Activated CD8-positive, alpha-beta T cell treated with anti-CD3 and anti-CD28 coated beads for 36 hours (primary cell): Measurements from ENCODE around the gene MDH2. TPM values are rescaled to one million over a fixed set of nuclear protein-coding genes. Genes with fewer than 3 reads are reported as not detected.

Experiments used
- ATAC-seq: fragments of 200-7000 bp; cut with Tn5 transposase; one replicate; pipeline ENCODE4 v1.10.0; 2021; ENCODE audit warnings: mild to moderate bottlenecking, moderate library complexity
- CTCF ChIA-PET: fragments of 350-600 bp; sonication (Branson Sonifier 250); formaldehyde crosslinking; loops from one replicate; lab custom pipeline; 2021; ENCODE audit warnings: antibody characterized with exemption; lab: Charles Lee
- POLR2A ChIA-PET: fragments of 350-600 bp; sonication (Branson Sonifier 250); formaldehyde crosslinking; loops from one replicate; lab custom pipeline; 2021; ENCODE audit warnings: antibody characterized with exemption; lab: Charles Lee
- DNase-seq: peaks from one replicate; pipeline ENCODE4 v3.0.0-alpha.2; 2020
- H3K27ac Mint-ChIP-seq: one replicate; pipeline ENCODE4 v1.8.0; 2021; ENCODE audit warnings: mild to moderate bottlenecking, mixed read lengths
- H3K27me3 Mint-ChIP-seq: one replicate; pipeline ENCODE4 v1.8.0; 2021; ENCODE audit warnings: mixed read lengths
- H3K36me3 Mint-ChIP-seq: one replicate; pipeline ENCODE4 v1.8.0; 2021; ENCODE audit warnings: low read depth, mixed read lengths
- H3K4me1 Mint-ChIP-seq: one replicate; pipeline ENCODE4 v1.8.0; 2021; ENCODE audit warnings: low read depth, mixed read lengths
- H3K4me3 Mint-ChIP-seq: one replicate; pipeline ENCODE4 v1.8.0; 2021; ENCODE audit warnings: mild to moderate bottlenecking, moderate library complexity, mixed read lengths
- H3K9me3 Mint-ChIP-seq: one replicate; pipeline ENCODE4 v1.8.0; 2021; ENCODE audit warnings: mixed read lengths
- CTCF ChIP-seq: fragments of 200-600 bp; IDR thresholded peaks from one replicate; pipeline ENCODE4 v1.8.0; 2022; ENCODE audit warnings: antibody characterized with exemption, mild to moderate bottlenecking
- intact Hi-C: fragments of 100-400 bp; cut with micrococcal nuclease; formaldehyde crosslinking; loops from one replicate; pipeline ENCODE4 v1.10.0; 2022
- total RNA-seq, 2 experiments: library from RNA; stranded (reverse); gene quantifications; one replicate each; pipeline ENCODE4 v1.2.3, GENCODE V29; 2021

The MDH2 gene
- total RNA-seq, 2 experiments from 2014 or later = 278 to 292 TPM

DNA sequence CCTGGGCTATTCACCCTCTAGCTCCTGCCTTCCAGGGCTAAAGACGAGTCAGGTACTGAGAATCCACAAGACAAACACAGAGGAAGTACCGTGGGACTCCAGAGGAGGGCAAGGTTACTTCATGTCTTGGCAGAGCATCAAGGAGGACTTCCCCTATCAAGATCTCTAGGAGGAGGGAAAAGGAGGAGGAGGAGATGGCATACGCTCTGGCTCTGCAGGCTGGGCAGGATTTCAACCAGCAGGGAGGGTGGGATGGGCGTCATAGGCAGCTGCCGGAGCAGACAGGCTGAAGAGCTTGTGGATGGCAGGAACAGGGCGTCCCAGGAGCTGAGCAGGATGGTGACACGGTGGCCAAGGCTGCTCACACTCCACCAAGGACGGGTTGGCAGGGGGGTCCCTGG, 21.3 kb downstream of the MDH2 start:
- intact Hi-C loops = no loop called here

GRCh38 chr7:76071316-76072242, 23.7 kb downstream of the MDH2 start:
- Mint-ChIP-seq H3K4me1 (peaks cover 2% of the 10 kb centered on the region), H3K4me3 (no peak overlapping the region), H3K9me3 (no peaks in the 10 kb centered on the region), H3K27me3 (no peaks in the 10 kb centered on the region), H3K27ac (no peak overlapping the region), H3K36me3 (peaks cover 4% of the 10 kb centered on the region)
- ATAC-seq (no peak), DNase-seq (no peak)
- intact Hi-C loops = no loop called here
- POLR2A ChIA-PET = no interaction called here
- TF ChIP-seq CTCF = no peak
- CTCF ChIA-PET = no interaction called here

More for the DNA sequence above, 21.3 kb downstream of the MDH2 start:
- peaks cover 12% of the 10 kb centered on the region for H3K4me1 Mint-ChIP-seq
- H3K4me3 Mint-ChIP-seq = no peak overlapping the region
- ChIA-PET POLR2A (interaction anchor here (2.0 kb wide), 1 partner anchor 21 kb away, joined by 8 read pairs; the partner anchor contains the start of genes MDH2 and STYXL1), CTCF (interaction anchor here (0.8 kb wide), 1 partner anchor 186 kb away, joined by 3 read pairs; no protein-coding TSS in a partner anchor)
- ATAC-seq (no peak), DNase-seq (peak; percentile 19)
- H3K27ac Mint-ChIP-seq = peak overlapping the region; percentile 27
- TF ChIP-seq CTCF = no peak
- H3K27me3 Mint-ChIP-seq = no peaks in the 10 kb centered on the region
- H3K9me3 Mint-ChIP-seq = no peaks in the 10 kb centered on the region
- peaks cover 26% of the 10 kb centered on the region for H3K36me3 Mint-ChIP-seq

- ChIA-PET POLR2A (no interaction called here), CTCF (no interaction called here)
- H3K4me1 Mint-ChIP-seq = peaks cover 8% of the 10 kb centered on the region
- no peak for ATAC-seq
- DNase-seq = no peak
- H3K4me3 Mint-ChIP-seq = no peak overlapping the region
- H3K9me3 Mint-ChIP-seq = no peaks in the 10 kb centered on the region
- TF ChIP-seq CTCF = no peak
- H3K36me3 Mint-ChIP-seq = no peaks in the 10 kb centered on the region
- intact Hi-C loops = no loop called here
- no peak overlapping the region for H3K27ac Mint-ChIP-seq
- no peaks in the 10 kb centered on the region for H3K27me3 Mint-ChIP-seq
These were observed 24.6 kb downstream of the MDH2 start for GRCh38 chr7:76072243-76073148.

- H3K27ac Mint-ChIP-seq = no peak overlapping the region
- ATAC-seq (no peak), DNase-seq (no peak)
- H3K27me3 Mint-ChIP-seq = no peaks in the 10 kb centered on the region
- ChIA-PET CTCF (no interaction called here), POLR2A (interaction anchor here (1.1 kb wide), 1 partner anchor 10 kb away, joined by 3 read pairs; no protein-coding TSS in a partner anchor)
- no peaks in the 10 kb centered on the region for H3K9me3 Mint-ChIP-seq
- intact Hi-C loops = no loop called here
- no peaks in the 10 kb centered on the region for H3K36me3 Mint-ChIP-seq
- TF ChIP-seq CTCF = no peak
- no peak overlapping the region for H3K4me3 Mint-ChIP-seq
- peaks cover 11% of the 10 kb centered on the region for H3K4me1 Mint-ChIP-seq
These were observed 25.6 kb downstream of the MDH2 start for GRCh38 chr7:76073335-76073990.
